ENCODE measurements around the gene SH3RF3. TPM values are rescaled to one million over a fixed set of nuclear protein-coding genes. Genes with fewer than 3 reads are reported as not detected.
A peak's percentile ranks its signal among the peaks of the same experiment; 100 is the strongest.

SH3RF3 gene
- total RNA-seq, 2 donors from 2014 or later = 1.3 to 5.6 TPM

DNA sequence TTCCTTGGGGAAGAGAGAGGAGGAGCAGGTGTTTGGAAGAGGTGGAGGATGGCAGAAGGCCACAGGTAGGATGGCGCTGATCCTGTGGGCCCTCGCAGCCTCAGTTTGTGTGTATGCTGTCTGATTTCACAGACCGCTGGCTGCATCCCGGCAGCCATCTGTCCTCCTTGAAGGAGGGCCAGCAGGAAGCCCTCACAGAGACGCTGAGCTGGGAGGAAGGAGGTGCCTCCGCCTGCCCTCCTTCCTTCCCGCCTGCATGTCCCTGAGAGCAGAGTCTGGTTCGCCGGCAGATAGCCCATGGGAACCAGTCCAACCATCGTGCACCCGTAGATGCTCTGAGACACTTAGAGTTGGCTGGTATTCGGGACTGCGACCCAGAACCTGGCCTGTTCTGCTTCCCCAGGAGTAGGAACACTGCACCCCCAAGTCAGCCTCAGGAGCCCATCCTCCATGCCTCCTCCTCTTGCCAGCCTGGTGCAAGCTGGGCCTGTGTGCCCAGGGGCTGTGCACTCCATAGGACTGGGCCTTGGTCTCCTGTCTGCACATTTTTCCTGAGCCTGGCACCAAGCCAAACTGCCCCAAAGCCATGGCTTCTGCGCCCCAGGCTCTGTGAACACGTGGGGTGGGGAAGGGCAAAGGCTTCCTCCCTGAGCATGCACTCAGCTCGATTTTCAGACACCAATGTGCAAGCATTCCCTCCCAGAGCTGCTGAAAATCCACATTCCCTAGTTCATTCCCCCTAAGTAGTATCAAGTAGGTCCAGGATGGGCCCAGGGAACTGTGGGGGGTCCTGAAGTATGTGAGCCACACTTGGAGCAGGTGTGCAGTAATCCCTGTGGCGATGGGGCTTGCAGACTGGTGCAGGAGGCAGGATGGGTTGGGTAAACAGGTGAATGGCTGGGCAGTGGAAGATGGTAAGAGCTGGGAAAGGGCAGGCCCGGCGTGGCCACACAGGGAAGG lies 369.2 kb downstream of the SH3RF3 start:
- Histone ChIP-seq H3K4me1 (peaks cover 10% of the 10 kb centered on the region), H3K4me3 (no peak overlapping the region), H3K9me3 (no peaks in the 10 kb centered on the region), H3K36me3 (replicated peaks in 1 of 2; ENCODE audit: insufficient read depth in 1 of 2, low read depth in 2 of 2) (no peaks in the 10 kb centered on the region), H3K27ac (no peak overlapping the region), H3K27me3 (no peaks in the 10 kb centered on the region)
- intact Hi-C loops (cut with DNase I) = no loop called here
- no peak for ATAC-seq
- no peak for TF ChIP-seq POLR2A (IDR thresholded peaks at IDR 0.05)
- TF ChIP-seq, protein P1, sequence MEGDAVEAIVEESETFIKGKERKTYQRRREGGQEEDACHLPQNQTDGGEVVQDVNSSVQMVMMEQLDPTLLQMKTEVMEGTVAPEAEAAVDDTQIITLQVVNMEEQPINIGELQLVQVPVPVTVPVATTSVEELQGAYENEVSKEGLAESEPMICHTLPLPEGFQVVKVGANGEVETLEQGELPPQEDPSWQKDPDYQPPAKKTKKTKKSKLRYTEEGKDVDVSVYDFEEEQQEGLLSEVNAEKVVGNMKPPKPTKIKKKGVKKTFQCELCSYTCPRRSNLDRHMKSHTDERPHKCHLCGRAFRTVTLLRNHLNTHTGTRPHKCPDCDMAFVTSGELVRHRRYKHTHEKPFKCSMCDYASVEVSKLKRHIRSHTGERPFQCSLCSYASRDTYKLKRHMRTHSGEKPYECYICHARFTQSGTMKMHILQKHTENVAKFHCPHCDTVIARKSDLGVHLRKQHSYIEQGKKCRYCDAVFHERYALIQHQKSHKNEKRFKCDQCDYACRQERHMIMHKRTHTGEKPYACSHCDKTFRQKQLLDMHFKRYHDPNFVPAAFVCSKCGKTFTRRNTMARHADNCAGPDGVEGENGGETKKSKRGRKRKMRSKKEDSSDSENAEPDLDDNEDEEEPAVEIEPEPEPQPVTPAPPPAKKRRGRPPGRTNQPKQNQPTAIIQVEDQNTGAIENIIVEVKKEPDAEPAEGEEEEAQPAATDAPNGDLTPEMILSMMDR (IDR thresholded peaks at IDR 0.05) = no peak
- no peak for DNase-seq
- WGBS, 2 donors = 68 to 69% methylated on average over 14 to 19 of the region's 19 CpGs

DNA sequence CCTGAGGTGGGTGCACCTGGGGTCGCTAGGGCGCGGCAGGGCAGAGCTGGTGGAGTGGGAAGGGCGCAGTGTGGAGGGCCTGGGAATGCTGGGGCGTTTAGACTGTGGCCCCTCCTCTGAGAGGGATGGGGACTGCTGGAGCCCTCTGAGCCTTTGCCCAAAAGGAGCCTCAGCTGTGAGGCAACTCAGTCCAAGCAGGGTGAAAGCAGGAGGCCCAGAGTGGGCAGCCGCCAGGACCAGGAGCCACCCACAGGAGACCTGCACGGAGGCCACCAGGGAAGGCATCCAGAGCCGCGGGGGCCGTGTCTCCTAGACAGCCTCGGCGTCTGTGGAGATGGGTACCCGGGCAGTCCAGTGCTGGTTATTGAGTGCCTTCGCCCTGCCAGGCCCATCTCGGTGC lies 369.9 kb downstream of the SH3RF3 start:
- H3K36me3 ChIP-seq (replicated peaks in 1 of 2; ENCODE audit: insufficient read depth in 1 of 2, low read depth in 2 of 2) = no peaks in the 10 kb centered on the region
- H3K9me3 ChIP-seq = no peaks in the 10 kb centered on the region
- H3K4me3 ChIP-seq = no peak overlapping the region
- DNase-seq (no peak), ATAC-seq (no peak)
- intact Hi-C loops (cut with DNase I) = no loop called here
- H3K27ac ChIP-seq = no peak overlapping the region
- TF ChIP-seq, protein P1 (IDR thresholded peaks at IDR 0.05) = no peak
- TF ChIP-seq POLR2A (IDR thresholded peaks at IDR 0.05) = no peak
- no peaks in the 10 kb centered on the region for H3K27me3 ChIP-seq
- peaks cover 10% of the 10 kb centered on the region for H3K4me1 ChIP-seq
- WGBS, 2 donors = 83 to 89% methylated on average over 5 to 13 of the region's 15 CpGs

DNA sequence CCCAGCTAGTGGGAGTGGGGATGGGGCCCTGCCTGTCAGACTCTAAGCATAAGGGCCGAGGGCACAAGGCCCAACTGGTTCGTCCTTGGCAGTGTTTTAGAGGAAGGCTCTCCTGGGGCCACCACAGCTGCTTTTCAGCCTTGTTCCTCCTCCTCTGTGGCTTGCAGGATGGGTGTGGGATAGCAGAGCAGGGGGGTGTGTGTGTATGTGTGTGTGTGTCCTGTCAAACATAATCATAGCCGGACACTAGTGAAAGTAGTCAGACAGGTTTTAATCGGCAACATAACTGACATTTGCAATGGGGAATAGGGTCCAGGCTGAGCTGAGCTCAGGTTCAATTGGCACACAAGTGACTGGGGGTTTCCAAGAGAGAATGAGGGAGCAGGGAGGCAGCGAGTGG lies 370.6 kb downstream of the SH3RF3 start:
- ATAC-seq = peak; percentile 39
- H3K4me3 ChIP-seq = no peak overlapping the region
- H3K27me3 ChIP-seq = no peaks in the 10 kb centered on the region
- H3K9me3 ChIP-seq = no peaks in the 10 kb centered on the region
- H3K4me1 ChIP-seq = peaks cover 10% of the 10 kb centered on the region
- no peak overlapping the region for H3K27ac ChIP-seq
- intact Hi-C loops (cut with DNase I) = no loop called here
- TF ChIP-seq POLR2A (IDR thresholded peaks at IDR 0.05) = no peak
- TF ChIP-seq, protein P1 (IDR thresholded peaks at IDR 0.05) = no peak
- H3K36me3 ChIP-seq (replicated peaks in 1 of 2; ENCODE audit: insufficient read depth in 1 of 2, low read depth in 2 of 2) = no peaks in the 10 kb centered on the region
- 18 to 19% methylated on average over 3 to 5 of the region's 5 CpGs for WGBS, 2 donors
- DNase-seq = peak in 1 of 4 donors; percentile 27

DNA sequence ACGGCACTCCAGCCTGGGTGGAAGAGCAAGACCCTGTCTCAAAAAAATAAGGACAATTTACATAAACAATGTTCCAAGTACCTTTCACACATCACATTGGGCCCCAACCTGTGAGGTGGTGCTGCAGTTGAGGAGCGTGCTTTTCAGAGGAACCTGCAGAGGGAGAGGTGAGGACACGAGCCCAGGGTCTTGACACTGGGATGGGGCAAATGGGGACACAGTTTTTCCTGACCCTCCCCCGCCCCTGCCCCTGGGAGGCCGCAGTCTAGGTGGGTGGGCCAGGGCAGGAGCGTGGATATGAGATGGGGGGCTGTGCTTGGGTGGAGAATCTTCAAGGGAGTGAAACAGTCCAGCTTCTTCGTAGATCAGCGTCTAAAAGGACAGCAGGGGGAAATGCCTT lies 371.9 kb downstream of the SH3RF3 start:
- Histone ChIP-seq H3K36me3 (replicated peaks in 1 of 2; ENCODE audit: insufficient read depth in 1 of 2, low read depth in 2 of 2) (no peaks in the 10 kb centered on the region), H3K4me3 (no peak overlapping the region), H3K27me3 (no peaks in the 10 kb centered on the region), H3K27ac (no peak overlapping the region), H3K9me3 (no peaks in the 10 kb centered on the region), H3K4me1 (peaks cover 10% of the 10 kb centered on the region)
- no peak for ATAC-seq
- no peak for DNase-seq
- TF ChIP-seq, protein P1 (IDR thresholded peaks at IDR 0.05) = no peak
- no peak for TF ChIP-seq POLR2A (IDR thresholded peaks at IDR 0.05)
- intact Hi-C loops (cut with DNase I) = no loop called here
- WGBS, 2 donors = 75 to 79% methylated on average over 8 of the region's 8 CpGs
